Prostate gland (tissue), 2 donors: ENCODE data around the gene DUSP12. TPM values are rescaled to one million over a fixed set of nuclear protein-coding genes. Genes with fewer than 3 reads are reported as not detected.

ENCODE experiments used
- DNase-seq: peaks from one replicate; pipeline ENCODE4 v3.0.0-alpha.2; 2019; ENCODE audit warnings: low spot score
- H3K27ac ChIP-seq, 2 donors: fragments of 200-600 bp; sonication (generic); 2 replicates each; pipeline ENCODE4 v1.5.1; 2017 to 2019
- H3K27me3 ChIP-seq: fragments of 200-600 bp; sonication (generic); replicated peaks from 2 replicates; pipeline ENCODE4 v1.5.1; 2019; ENCODE audit not compliant: insufficient read depth
- H3K36me3 ChIP-seq, 2 donors: fragments of 200-600 bp; sonication (generic); 1 replicate in 1 of 2; 2 replicates in 1 of 2; pipeline versions ENCODE4 v1.5.1 to v1.8.1; 2017 to 2019
- H3K4me1 ChIP-seq: fragments of 200-600 bp; sonication (generic); replicated peaks from 2 replicates; pipeline ENCODE4 v1.5.1; 2019
- H3K4me3 ChIP-seq, 2 donors: fragments of 200-600 bp; sonication (generic); 2 replicates each; pipeline ENCODE4 v1.5.1; 2017 to 2019
- H3K9me3 ChIP-seq: fragments of 200-600 bp; sonication (generic); 2 replicates; pipeline ENCODE4 v1.5.1; 2017
- CTCF ChIP-seq, 4 experiments: fragments of 200-600 bp in 2 of 4; fragments of 450-650 bp in 2 of 4; sonication (generic) in 2 of 4; IDR thresholded peaks; 1 replicate in 3 of 4; 2 replicates in 1 of 4; pipeline ENCODE4 v1.5.1; 2016 to 2019; ENCODE audit warnings: antibody characterized with exemption in 4 of 4, mild to moderate bottlenecking in 2 of 4, moderate library complexity in 2 of 4
- POLR2A ChIP-seq: fragments of 450-650 bp; IDR thresholded peaks from one replicate; pipeline ENCODE4 v1.6.1; 2016; ENCODE audit warnings: antibody characterized with exemption, mild to moderate bottlenecking
- POLR2AphosphoS5 ChIP-seq: sonication (generic); formaldehyde crosslinking; IDR thresholded peaks from one replicate; pipeline ENCODE4 v1.6.1; 2017; ENCODE audit warnings: antibody characterized with exemption
- WGBS: methylation state at CpG from one replicate; pipeline ENCODE4 v1.1.5; 2018; 5-methylcytosine and 5-hydroxymethylcytosine counted together
- intact Hi-C: fragments of 100-400 bp; cut with DNase I; formaldehyde crosslinking; loops from one replicate; pipeline ENCODE4 v1.14.2; 2022
- total RNA-seq, 2 donors: library from RNA; depleted of rRNA; stranded (reverse); fragments of >200 nt; gene quantifications; one replicate each; pipeline ENCODE4 v1.1.0, GENCODE V29; 2016

The DUSP12 gene
- total RNA-seq, 2 donors from 2014 or later, result 34.4 to 35.6 TPM

GRCh38 chr1:161731981-161732718 lies 17.4 kb upstream of the DUSP12 start:
- intact Hi-C loops, result no loop called here
- Histone ChIP-seq H3K4me3 (no peak overlapping the region), H3K27me3 (no peaks in the 10 kb centered on the region), H3K36me3 (no peaks in the 10 kb centered on the region), H3K9me3 (no peaks in the 10 kb centered on the region), H3K4me1 (no peaks in the 10 kb centered on the region), H3K27ac (no peak overlapping the region)
- 77% methylated on average over 5 of the region's 5 CpGs for WGBS
- DNase-seq, result no peak
- TF ChIP-seq CTCF (IDR thresholded peaks at IDR 0.05) (no peak), POLR2A (no peak), POLR2AphosphoS5 (no peak)

- intact Hi-C loops, result no loop called here
- Histone ChIP-seq H3K27ac (no peak overlapping the region), H3K4me1 (no peaks in the 10 kb centered on the region), H3K27me3 (no peaks in the 10 kb centered on the region), H3K9me3 (no peaks in the 10 kb centered on the region), H3K36me3 (no peaks in the 10 kb centered on the region), H3K4me3 (no peak overlapping the region)
- no peak for DNase-seq
- 3% methylated on average over 1 of the region's 1 CpG for WGBS
- TF ChIP-seq CTCF (IDR thresholded peaks at IDR 0.05), result no peak
- peak; percentile 26 for TF ChIP-seq POLR2AphosphoS5
- no peak for TF ChIP-seq POLR2A
Measured at GRCh38 chr1:161733526-161733925, 16.1 kb upstream of the DUSP12 start.

- Histone ChIP-seq H3K27ac (no peak overlapping the region), H3K4me1 (no peaks in the 10 kb centered on the region), H3K36me3 (no peaks in the 10 kb centered on the region), H3K4me3 (no peak overlapping the region), H3K27me3 (no peaks in the 10 kb centered on the region), H3K9me3 (no peaks in the 10 kb centered on the region)
- DNase-seq, result no peak
- intact Hi-C loops, result no loop called here
- 93% methylated on average over 3 of the region's 3 CpGs for WGBS
- TF ChIP-seq CTCF (IDR thresholded peaks at IDR 0.05) (no peak), POLR2A (no peak), POLR2AphosphoS5 (no peak)
Measured at GRCh38 chr1:161735837-161736236, 13.7 kb upstream of the DUSP12 start.

GRCh38 chr1:161736335-161736969 lies 13.1 kb upstream of the DUSP12 start:
- Histone ChIP-seq H3K4me3 (no peak overlapping the region), H3K9me3 (no peaks in the 10 kb centered on the region), H3K27me3 (no peaks in the 10 kb centered on the region), H3K4me1 (no peaks in the 10 kb centered on the region), H3K27ac (no peak overlapping the region), H3K36me3 (no peaks in the 10 kb centered on the region)
- intact Hi-C loops, result no loop called here
- WGBS, result 60% methylated on average over 4 of the region's 4 CpGs
- no peak for DNase-seq
- TF ChIP-seq CTCF (IDR thresholded peaks at IDR 0.05), result no peak
- no peak for TF ChIP-seq POLR2AphosphoS5
- no peak for TF ChIP-seq POLR2A

GRCh38 chr1:161737625-161738024 lies 12.0 kb upstream of the DUSP12 start:
- no peak for TF ChIP-seq CTCF (IDR thresholded peaks at IDR 0.05)
- TF ChIP-seq POLR2A, result no peak
- no peak for TF ChIP-seq POLR2AphosphoS5
- intact Hi-C loops, result no loop called here
- no peak for DNase-seq
- Histone ChIP-seq H3K36me3 (no peaks in the 10 kb centered on the region), H3K4me1 (no peaks in the 10 kb centered on the region), H3K4me3 (no peak overlapping the region), H3K9me3 (no peaks in the 10 kb centered on the region), H3K27me3 (no peaks in the 10 kb centered on the region), H3K27ac (no peak overlapping the region)
- WGBS, result 47% methylated on average over 2 of the region's 2 CpGs
